GM04504 (cell line): ENCODE measurements around the gene ITIH5.

ENCODE experiments used
- DNase-seq: peaks from one replicate; pipeline ENCODE4 v3.0.0-alpha.2; 2012; ENCODE audit warnings: low read depth

The ITIH5 gene

GRCh38 chr10:7547206-7547605 is 119.6 kb downstream of the ITIH5 start:
- DNase-seq, result no peak

- DNase-seq, result no peak
Measured at GRCh38 chr10:7546385-7546967, 120.3 kb downstream of the ITIH5 start.

- no peak for DNase-seq
Measured at GRCh38 chr10:7545792-7546191, 121.0 kb downstream of the ITIH5 start.

GRCh38 chr10:7545261-7545660 is 121.5 kb downstream of the ITIH5 start:
- DNase-seq, result no peak

GRCh38 chr10:7544203-7544602 is 122.6 kb downstream of the ITIH5 start:
- DNase-seq, result no peak

GRCh38 chr10:7542189-7542914 is 124.4 kb downstream of the ITIH5 start:
- no peak for DNase-seq

- no peak for DNase-seq
Measured at GRCh38 chr10:7541137-7542087, 125.4 kb downstream of the ITIH5 start.

- no peak for DNase-seq
Measured at GRCh38 chr10:7538970-7539654, 127.7 kb downstream of the ITIH5 start.

- no peak for DNase-seq
Measured at GRCh38 chr10:7537126-7537525, 129.6 kb downstream of the ITIH5 start.

- no peak for DNase-seq
Measured at GRCh38 chr10:7534480-7534852, 132.3 kb downstream of the ITIH5 start.

- DNase-seq, result no peak
Measured at GRCh38 chr10:7533657-7534479, 132.9 kb downstream of the ITIH5 start.

- no peak for DNase-seq
Measured at GRCh38 chr10:7532723-7533498, 133.9 kb downstream of the ITIH5 start.

- no peak for DNase-seq
Measured at GRCh38 chr10:7529638-7530037, 137.1 kb downstream of the ITIH5 start.

GRCh38 chr10:7527468-7527867 is 139.3 kb downstream of the ITIH5 start:
- no peak for DNase-seq

GRCh38 chr10:7526017-7526400 is 140.8 kb downstream of the ITIH5 start:
- DNase-seq, result no peak

- peak; percentile 51 for DNase-seq
Measured at GRCh38 chr10:7525314-7526016, 141.3 kb downstream of the ITIH5 start.

- DNase-seq, result no peak
Measured at GRCh38 chr10:7523656-7524055, 143.1 kb downstream of the ITIH5 start.

GRCh38 chr10:7520507-7521485 is 146.0 kb downstream of the ITIH5 start:
- no peak for DNase-seq

GRCh38 chr10:7519351-7519750 is 147.4 kb downstream of the ITIH5 start:
- no peak for DNase-seq
